GM12891 (cell line): ENCODE data around the gene BTBD9.

Source experiments
- POLR2A ChIP-seq: IDR thresholded peaks from 2 replicates; pipeline ENCODE4 v1.6.1; 2011; ENCODE audit warnings: low read depth, low read length, control low read depth
- POLR2AphosphoS5 ChIP-seq: IDR thresholded peaks from 2 replicates; pipeline ENCODE4 v1.6.1; 2011; ENCODE audit warnings: low read depth, low read length, control low read depth

DNA sequence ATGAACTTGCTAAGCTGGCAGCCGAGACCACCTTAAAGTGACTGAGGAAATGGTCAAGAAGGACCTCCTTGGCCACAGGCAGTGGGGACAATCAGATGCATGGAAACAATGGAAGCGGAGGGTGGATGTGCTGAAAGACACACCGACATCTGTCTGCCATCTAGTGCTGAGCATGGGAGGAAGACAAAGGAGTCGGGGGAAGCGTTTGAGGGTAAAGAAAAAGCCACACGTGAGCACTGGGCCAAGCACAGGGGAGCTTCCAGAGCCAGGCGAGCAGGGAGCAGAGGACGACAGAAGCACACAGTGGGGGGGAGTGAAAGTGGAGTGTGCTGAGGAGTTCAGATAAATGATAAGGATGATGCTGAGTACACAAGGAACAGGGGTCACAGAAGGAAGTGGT lies 452.4 kb downstream of the BTBD9 start:
- TF ChIP-seq POLR2A (no peak), POLR2AphosphoS5 (no peak)
